ENCODE data around the gene EPHX1.

DNA sequence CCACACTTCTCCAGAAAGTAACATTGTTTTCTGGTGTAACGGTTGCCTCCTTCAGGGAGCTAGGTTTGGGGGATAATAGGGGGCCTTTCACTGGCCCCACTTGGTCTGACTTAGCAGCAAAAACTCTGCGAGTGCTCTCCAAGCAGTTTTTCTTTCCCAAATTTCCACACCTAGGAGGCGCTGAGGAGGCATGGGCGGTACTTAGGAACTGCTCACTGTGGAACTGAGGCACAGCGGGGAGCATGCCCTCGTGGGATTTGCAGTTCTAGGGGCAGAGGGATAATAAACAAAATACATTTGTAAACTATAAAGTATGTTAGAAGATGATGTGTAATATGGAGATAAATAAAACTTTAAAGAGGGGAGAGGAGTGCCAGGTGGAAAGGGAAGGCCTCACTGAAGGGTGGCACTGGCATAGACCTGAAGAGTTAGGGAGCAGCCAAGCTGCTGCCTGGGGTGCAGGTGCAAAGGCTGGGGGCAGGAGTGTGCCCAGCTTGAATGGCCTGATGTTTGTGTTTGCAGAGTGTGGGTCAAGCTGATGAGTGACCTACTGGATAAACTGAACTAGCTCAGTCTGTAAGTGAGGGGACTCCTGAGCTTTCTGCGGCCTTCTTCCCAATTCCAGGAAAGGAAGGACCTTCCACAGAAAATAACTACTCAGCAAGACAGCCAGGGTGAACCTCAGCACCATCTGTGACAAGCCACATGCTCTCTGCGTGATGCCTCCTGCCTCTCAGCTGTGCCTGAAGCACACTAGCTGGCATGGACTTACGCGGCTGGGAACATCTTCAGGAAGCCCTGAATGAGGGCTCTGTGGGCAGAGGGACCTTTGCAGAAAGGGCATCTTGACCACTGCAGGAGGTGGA, 1.9 kb downstream of the EPHX1 start:
- no peak for TF ChIP-seq YY1 (IDR thresholded peaks at IDR 0.05; ENCODE audit: insufficient read depth, insufficient read length)
- no peak for TF ChIP-seq ZNF274 (IDR thresholded peaks at IDR 0.05; ENCODE audit: low read depth, low read length)
- no peak for TF ChIP-seq SUZ12 (IDR thresholded peaks at IDR 0.05; ENCODE audit: extremely low read depth, insufficient read depth, insufficient read length)

All from NT2/D1 (cell line).